ENCODE measurements around the gene PRAMEF13.
"Not testable (repeated sequence)": the region's sequence is repeated elsewhere in the genome, so short reads cannot be mapped to it uniquely, and the experiment has no call there.

- not testable (repeated sequence) for TF ChIP-seq CREB1 (IDR thresholded peaks at IDR 0.05; ENCODE audit: low read depth); TAF1 (IDR thresholded peaks at IDR 0.05; ENCODE audit: low read depth); EGR1 (IDR thresholded peaks at IDR 0.05); YY1 (IDR thresholded peaks at IDR 0.05; ENCODE audit: low read depth); RAD21 (IDR thresholded peaks at IDR 0.05; ENCODE audit: low read depth); REST (IDR thresholded peaks at IDR 0.05; ENCODE audit: low read depth); USF1 (IDR thresholded peaks at IDR 0.05); TEAD4 (IDR thresholded peaks at IDR 0.05); MAX (IDR thresholded peaks at IDR 0.05); ZBTB7A (IDR thresholded peaks at IDR 0.05; ENCODE audit: low read depth)
Measured at GRCh38 chr1:13201309-13201708, at the start of gene PRAMEF13.

Measured in Ishikawa (cell line).